HT1080 (cell line): ENCODE data around the gene CDKN2AIP. TPM values are rescaled to one million over a fixed set of nuclear protein-coding genes. Genes with fewer than 3 reads are reported as not detected.
"Not testable (repeated sequence)": the region's sequence is repeated elsewhere in the genome, so short reads cannot be mapped to it uniquely, and the experiment has no call there.

Experiments used
- DNase-seq: peaks from one replicate; pipeline ENCODE4 v3.0.0-alpha.2; 2015; ENCODE audit warnings: low read depth
- total RNA-seq: library from RNA; depleted of rRNA; stranded (reverse); fragments of >200 nt; shearing (Covaris generic); gene quantifications from 2 replicates; pipeline ENCODE4 v1.2.3, GENCODE V29; 2014

The CDKN2AIP gene
- total RNA-seq, 1 experiment from 2014 or later = 18.9 TPM

- DNase-seq = no peak
These were observed 3.2 kb downstream of the CDKN2AIP start for GRCh38 chr4:183447646-183448045.

DNA sequence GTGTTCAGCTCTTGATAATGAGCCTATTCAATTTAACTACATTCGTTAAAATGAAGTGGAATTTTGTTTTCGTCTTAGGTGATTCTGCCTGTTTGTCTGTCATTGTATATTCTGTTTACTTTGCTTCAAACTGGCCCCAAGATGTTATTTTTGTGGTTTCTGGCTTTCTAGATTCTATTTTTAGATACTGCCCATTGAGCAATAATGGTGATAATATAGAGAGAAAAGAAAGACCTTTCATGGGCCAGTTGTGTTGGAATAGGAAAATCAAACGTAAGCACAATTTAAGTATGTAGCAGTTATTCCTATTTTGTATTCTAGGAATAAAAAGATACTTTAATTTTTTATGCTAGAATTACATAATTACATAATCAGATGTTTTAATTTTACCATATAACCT, 4.0 kb downstream of the CDKN2AIP start:
- no peak for DNase-seq

DNA sequence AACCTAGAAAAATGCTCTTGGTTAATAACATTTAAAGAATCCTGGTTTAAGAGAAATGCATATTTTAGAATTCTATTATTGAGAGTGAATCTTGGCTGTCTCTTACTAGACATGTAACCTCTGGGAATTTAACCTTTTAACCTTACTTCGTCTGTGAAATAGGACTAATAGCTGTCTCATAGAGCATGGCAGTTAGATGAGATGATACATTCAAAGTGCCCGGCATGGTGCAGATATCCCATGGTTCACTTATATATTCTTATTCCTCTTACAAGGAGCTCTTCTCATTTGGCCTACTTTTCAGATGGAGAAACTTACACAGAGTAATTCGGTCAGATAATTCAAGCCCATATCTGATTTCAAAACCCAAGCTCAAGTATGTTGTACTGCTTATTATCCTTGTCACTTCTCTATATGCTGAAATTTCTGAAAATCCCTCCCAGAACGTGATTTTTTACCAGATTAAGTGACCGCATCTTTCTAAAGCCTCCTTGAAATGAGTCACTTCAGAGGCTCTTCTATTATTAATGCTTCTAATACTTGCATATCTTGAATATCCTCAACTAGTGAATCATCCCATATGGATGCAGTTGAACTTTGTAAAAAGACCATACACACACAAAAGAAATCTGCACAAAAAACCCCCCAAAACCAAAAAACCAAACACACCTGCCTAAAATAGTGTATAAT, 4.9 kb downstream of the CDKN2AIP start:
- DNase-seq = no peak

DNA sequence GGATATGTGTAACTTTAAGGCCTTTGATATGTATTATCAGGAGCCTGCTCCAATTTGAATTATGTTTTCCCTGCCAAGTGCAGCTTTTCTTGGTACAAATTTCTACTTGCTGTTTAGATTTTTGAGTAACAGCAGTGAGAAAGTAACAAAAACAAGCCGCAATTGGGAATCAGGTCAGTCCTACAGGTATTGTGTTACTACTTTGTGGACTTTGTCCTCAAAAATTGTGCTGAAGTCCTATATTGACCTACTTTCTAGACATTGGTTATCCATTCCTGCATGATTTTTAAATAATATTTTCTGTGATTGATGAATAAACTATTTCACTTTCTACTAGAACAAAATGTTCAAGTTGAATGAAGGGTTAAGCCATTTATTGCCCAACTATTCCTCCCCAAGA, 5.7 kb downstream of the CDKN2AIP start:
- DNase-seq = no peak

GRCh38 chr4:183455431-183456195, 11.2 kb downstream of the CDKN2AIP start:
- peak; percentile 57 for DNase-seq

DNA sequence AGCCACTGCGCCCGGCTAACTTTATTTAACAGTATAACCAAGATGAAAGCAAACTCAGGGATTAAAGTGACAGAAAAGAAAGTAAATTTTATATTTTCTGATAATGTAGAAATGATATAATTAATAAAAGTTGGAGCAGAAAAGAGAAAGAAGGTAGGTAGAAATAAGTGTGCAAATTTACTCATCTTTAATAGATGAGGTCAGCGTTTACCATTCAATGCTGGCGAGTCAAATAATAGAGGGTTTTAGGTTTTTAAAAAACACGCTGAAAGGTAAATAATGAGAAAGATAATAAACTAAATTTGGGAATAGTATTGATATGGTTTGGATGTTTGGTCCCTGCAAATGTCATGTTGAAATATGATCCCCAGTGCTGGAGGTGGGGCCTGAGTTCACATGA, 13.6 kb downstream of the CDKN2AIP start:
- DNase-seq = no peak

DNA sequence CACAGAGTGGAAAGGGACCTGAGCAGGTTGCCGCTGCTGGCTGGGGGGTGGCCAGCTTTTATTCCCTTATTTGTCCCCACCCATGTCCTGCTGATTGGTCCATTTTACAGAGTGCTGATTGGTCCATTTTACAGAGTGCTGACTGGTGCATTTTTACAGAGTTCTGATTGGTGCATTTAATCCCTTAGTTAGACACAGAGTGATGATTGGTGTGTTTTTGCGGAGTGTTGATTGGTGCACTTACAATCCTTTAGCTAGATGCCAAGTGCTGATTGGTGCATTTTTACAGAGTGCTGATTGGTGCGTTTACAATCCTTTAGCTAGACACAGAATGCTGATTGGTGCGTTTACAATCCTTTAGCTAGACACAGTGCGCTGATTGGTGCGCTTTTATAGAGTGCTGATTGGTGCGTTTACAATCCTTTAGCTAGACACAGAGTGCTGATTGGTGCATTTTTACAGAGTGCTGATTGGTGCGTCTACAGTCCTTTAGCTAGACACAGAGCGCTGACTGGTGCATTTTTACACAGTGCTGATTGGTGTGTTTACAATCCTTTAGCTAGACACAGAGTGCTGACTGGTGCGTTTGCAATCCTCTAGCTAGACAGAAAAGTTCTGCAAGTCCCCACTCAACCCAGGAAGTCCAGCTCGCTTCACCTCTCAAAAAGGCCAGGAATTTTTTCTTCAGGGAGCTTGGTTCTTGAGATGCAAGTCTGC, 19.6 kb downstream of the CDKN2AIP start:
- DNase-seq = not testable (repeated sequence)

DNA sequence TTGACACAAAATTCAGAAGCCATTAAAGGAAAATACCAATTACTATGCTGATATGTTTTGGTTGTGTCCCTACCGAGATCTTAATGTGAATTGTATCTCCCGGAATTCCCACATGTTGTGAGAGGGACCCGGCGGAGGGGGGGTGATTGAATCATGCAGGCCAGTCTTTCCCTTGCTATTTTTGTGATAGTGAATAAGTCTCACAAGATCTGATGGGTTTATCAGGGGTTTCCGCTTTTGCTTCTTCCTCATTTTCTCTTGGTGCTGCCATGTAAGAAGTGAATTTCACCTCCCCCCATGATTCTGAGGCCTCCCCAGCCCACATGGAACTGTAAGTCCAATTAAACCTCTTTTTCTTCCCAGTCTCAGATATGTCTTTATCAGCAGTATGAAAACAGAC, 21.4 kb downstream of the CDKN2AIP start:
- DNase-seq = not testable (repeated sequence)

GRCh38 chr4:183467246-183467645, 22.8 kb downstream of the CDKN2AIP start:
- DNase-seq = no peak

- no peak for DNase-seq
These were observed 24.0 kb downstream of the CDKN2AIP start for GRCh38 chr4:183468210-183469095.

- no peak for DNase-seq
These were observed 24.8 kb downstream of the CDKN2AIP start for GRCh38 chr4:183469285-183469684.

DNA sequence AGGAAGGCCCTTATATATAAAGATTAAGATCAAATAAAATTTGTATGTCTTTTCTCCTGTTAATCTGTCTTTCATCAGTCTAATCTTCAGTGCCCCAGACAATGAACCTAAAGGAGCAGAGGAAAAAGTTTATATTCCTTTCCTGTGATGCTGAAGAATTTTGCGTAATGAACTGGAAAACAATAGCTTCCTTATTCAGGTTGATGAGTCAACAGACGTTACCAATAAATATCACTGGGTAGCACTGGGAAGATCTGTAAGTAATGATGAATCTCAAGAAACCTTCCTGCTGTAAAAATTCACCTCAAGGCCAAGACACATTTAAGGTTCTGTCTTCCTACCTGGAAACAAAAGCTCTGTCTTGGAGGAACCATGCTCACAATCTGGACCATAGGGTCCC, 25.5 kb downstream of the CDKN2AIP start:
- peak; percentile 89 for DNase-seq

GRCh38 chr4:183470821-183471220, 26.4 kb downstream of the CDKN2AIP start:
- no peak for DNase-seq

DNA sequence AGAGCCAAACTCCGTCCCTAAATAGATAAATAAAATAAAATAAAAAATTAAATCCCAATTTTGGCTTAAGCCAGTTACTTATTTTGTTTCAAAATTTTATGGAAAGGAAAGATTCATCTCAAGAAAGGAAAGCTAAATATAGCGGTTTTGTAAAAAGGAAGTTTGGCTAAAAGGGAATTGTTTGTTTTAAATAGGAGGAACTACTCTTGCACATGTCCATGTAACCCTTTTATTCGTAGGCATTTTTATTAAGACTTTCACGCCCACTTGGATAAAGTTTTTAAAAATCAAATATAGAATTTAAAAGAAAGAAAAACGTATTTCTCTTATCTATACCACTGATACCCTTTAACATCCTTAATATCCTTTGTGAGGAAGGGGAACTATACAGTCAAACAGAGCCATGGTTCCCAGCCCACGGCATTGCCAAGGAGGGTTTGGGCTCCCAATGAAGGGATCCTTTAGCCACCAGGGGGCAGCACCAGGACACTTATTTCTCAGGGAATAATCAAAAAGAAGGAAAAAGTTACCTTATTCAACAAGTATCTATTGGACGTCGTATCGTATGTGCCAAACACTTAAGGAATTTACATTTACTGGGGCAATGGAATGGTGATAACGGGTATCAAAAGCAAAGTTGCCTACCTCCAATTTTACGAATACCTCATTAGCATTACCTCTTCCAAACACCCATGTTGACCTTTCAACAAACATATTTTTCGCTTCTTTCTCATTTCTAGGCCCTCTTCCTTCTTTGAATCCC, 27.7 kb downstream of the CDKN2AIP start:
- DNase-seq = peak; percentile 64

- DNase-seq = no peak
These were observed 33.7 kb downstream of the CDKN2AIP start for GRCh38 chr4:183478123-183478522.

DNA sequence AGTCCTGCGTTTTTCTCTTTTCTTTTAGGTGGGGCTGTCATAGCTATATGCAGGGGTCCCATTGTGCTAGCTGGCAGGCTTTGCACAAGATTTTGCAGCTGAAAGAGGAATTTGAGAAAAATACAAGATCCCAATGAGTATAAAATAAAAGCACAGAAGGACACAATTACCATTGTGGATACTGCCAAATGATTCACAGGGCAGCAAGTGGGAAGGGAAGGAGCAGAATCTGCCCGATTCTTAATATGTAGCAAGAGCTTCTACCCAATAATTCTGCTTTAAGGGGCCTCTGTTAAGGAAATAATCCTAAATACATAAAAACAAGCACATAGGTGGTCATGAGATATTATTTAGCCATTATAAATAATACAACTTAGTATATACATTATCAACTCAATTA, 34.5 kb downstream of the CDKN2AIP start:
- DNase-seq = no peak

DNA sequence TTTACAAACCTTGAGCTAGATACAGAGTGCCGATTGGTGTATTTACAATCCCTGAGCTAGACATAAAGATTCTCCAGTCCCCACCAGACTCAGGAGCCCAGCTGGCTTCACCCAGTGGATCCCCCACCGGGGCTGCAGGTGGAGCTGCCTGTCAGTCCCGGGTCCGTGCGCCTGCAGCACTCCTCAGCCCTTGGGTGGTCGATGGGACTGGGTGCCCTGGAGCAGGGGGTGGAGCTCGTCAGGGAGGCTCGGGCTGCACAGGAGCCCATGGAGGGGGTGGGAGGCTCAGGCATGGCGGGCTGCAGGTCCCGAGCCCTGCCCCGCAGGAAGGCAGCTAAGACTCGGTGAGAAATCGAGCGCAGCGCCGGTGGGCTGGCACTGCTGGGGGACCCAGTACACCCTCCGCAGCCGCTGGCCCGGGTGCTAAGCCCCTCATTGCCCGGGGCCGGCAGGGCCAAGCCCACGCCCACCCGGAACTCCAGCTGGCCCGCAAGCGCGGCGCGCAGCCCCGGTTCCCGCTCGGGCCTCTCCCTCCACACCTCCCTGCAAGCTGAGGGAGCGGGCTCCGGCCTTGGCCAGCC, 38.2 kb downstream of the CDKN2AIP start:
- DNase-seq = not testable (repeated sequence)

GRCh38 chr4:183483997-183484396, 39.6 kb downstream of the CDKN2AIP start:
- DNase-seq = no peak

GRCh38 chr4:183485411-183486160, 41.1 kb downstream of the CDKN2AIP start:
- peak; percentile 86 for DNase-seq
